ENCODE measurements around the gene G6PD. TPM values are rescaled to one million over a fixed set of nuclear protein-coding genes. Genes with fewer than 3 reads are reported as not detected.

The G6PD gene
- total RNA-seq, 6 experiments from 2014 or later = 119 to 226 (median 192) TPM

GRCh38 chrX:154486052-154486395, 60.6 kb downstream of the G6PD start:
- DNase-seq = no peak
- no peak for TF ChIP-seq CTCF (IDR thresholded peaks at IDR 0.05)
- H3K36me3 Mint-ChIP-seq (ENCODE audit: low read depth) = no peaks in the 10 kb centered on the region; the same call in 1 of the 2 replicates
- H3K27ac Mint-ChIP-seq = no peak overlapping the region
- H3K27me3 Mint-ChIP-seq (ENCODE audit: insufficient read depth) = no peaks in the 10 kb centered on the region
- no peaks in the 10 kb centered on the region for H3K9me3 Mint-ChIP-seq
- H3K4me3 Mint-ChIP-seq = peak overlapping the region; percentile 26
- peaks cover 12% of the 10 kb centered on the region for H3K4me1 Mint-ChIP-seq (ENCODE audit: low read depth)

GRCh38 chrX:154485150-154486051, 61.2 kb downstream of the G6PD start:
- H3K27ac Mint-ChIP-seq = peak overlapping the region; percentile 33; the same call in 1 of the 2 replicates
- no peaks in the 10 kb centered on the region for H3K9me3 Mint-ChIP-seq
- no peaks in the 10 kb centered on the region; the same call in 1 of the 2 replicates for H3K36me3 Mint-ChIP-seq (ENCODE audit: low read depth)
- peak overlapping the region; percentile 72 for H3K4me3 Mint-ChIP-seq
- H3K4me1 Mint-ChIP-seq (ENCODE audit: low read depth) = peaks cover 12% of the 10 kb centered on the region
- no peak for TF ChIP-seq CTCF (IDR thresholded peaks at IDR 0.05)
- no peak for DNase-seq
- H3K27me3 Mint-ChIP-seq (ENCODE audit: insufficient read depth) = no peaks in the 10 kb centered on the region

GRCh38 chrX:154484255-154485149, 62.1 kb downstream of the G6PD start:
- Mint-ChIP-seq H3K36me3 (ENCODE audit: low read depth) (no peaks in the 10 kb centered on the region; the same call in 1 of the 2 replicates), H3K4me3 (peak overlapping the region; percentile 72; the same call in 1 of the 2 replicates)
- DNase-seq = peak; percentile 24

GRCh38 chrX:154483325-154483724, 63.3 kb downstream of the G6PD start:
- Mint-ChIP-seq H3K27ac (no peak overlapping the region), H3K36me3 (ENCODE audit: low read depth) (no peaks in the 10 kb centered on the region; the same call in 1 of the 2 replicates), H3K4me1 (ENCODE audit: low read depth) (0 out of 2 replicates have a peak, but pooled peaks cover 6% of the 10 kb centered on the region), H3K9me3 (no peaks in the 10 kb centered on the region), H3K4me3 (no peak overlapping the region), H3K27me3 (ENCODE audit: insufficient read depth) (no peaks in the 10 kb centered on the region)
- no peak for DNase-seq
- no peak for TF ChIP-seq CTCF (IDR thresholded peaks at IDR 0.05)

More at GRCh38 chrX:154484255-154485149, 62.1 kb downstream of the G6PD start:
- peak overlapping the region; percentile 46 for H3K27ac Mint-ChIP-seq
- H3K4me1 Mint-ChIP-seq (ENCODE audit: low read depth) = peaks cover 7% of the 10 kb centered on the region
- H3K9me3 Mint-ChIP-seq = no peaks in the 10 kb centered on the region
- TF ChIP-seq CTCF (IDR thresholded peaks at IDR 0.05) = no peak
- H3K27me3 Mint-ChIP-seq (ENCODE audit: insufficient read depth) = no peaks in the 10 kb centered on the region

- H3K4me1 Mint-ChIP-seq (ENCODE audit: low read depth) = 0 out of 2 replicates have a peak, but pooled peaks cover 6% of the 10 kb centered on the region
- H3K4me3 Mint-ChIP-seq = no peak overlapping the region
- no peaks in the 10 kb centered on the region; the same call in 1 of the 2 replicates for H3K36me3 Mint-ChIP-seq (ENCODE audit: low read depth)
- no peak overlapping the region for H3K27ac Mint-ChIP-seq
- no peaks in the 10 kb centered on the region for H3K27me3 Mint-ChIP-seq (ENCODE audit: insufficient read depth)
- DNase-seq = no peak
- TF ChIP-seq CTCF (IDR thresholded peaks at IDR 0.05) = no peak
- no peaks in the 10 kb centered on the region for H3K9me3 Mint-ChIP-seq
Observed at GRCh38 chrX:154482786-154483185, 63.9 kb downstream of the G6PD start.

Data from HFFc6 (cell line).